Stimulated activated CD4-positive, alpha-beta T cell treated with anti-CD3 and anti-CD28 coated beads, Interleukin-12 subunit alpha, Interleukin-12 subunit beta, amount 100 ng/mL, for 4 hours (primary cell): ENCODE results near the gene KMO.

Experiments used
- DNase-seq: peaks from one replicate; pipeline ENCODE4 v3.0.0-alpha.2; 2020

The KMO gene

DNA sequence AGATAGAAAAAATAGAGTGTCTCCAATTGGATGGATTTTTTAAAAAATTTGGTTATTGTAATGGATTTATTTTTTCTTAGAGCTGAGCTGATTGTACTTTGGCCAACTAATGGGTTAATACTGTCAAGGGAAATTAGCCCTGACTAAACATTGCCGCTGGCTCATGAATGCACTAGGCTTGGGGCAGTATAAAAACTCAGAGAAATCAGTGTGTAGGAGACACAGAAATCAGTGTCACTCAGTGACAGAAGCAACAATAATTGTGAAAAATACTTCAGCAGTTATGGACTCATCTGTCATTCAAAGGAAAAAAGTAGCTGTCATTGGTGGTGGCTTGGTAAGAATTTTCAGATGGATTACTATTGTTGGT is at the start of gene KMO:
KMO (plus strand) TSS at position 217 of the 370 bp plus-strand sequence; CDS start at position 284, 67 bp downstream.
- no peak for DNase-seq

DNA sequence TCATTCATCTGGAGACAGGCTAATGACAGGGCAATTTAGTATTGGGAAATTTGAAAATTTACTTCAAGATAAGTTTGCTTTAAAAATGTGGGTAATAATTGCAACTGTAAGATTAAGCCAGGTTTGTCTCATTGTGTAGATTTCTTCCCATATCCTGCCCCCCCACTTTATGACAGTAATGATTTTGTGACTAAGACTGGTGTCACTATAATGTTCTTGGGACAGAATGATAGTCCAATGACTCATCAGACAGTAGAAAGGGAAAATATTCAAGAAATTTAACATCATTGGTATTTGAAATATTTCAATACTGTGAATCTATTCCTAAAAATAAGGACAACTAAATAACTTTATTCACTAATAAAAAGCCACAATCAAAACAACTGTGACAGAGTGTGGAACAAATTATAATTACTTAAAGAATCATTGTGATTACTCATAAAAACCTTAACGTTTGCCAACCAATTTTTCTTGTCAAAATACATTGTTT is 49.4 kb upstream of the KMO start:
- DNase-seq: no peak

DNA sequence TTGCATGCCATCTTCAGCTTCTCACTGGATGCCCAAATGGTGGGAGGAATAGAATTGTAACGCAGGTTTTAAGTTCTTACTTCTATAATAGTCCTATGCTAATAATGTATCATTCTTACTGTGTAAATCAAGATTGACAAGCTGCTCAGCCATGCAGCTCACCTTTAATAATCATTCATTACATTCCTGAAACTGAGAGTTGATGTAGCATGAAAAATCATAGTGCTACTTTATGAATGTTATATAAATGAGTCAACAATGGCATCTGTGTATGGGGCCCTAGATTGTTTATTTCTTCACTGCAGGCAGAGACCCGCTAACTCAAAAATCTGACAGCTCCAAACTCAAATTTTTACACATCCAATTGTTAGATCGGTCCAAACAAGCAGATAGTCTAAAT is 47.0 kb upstream of the KMO start:
- DNase-seq: no peak

DNA sequence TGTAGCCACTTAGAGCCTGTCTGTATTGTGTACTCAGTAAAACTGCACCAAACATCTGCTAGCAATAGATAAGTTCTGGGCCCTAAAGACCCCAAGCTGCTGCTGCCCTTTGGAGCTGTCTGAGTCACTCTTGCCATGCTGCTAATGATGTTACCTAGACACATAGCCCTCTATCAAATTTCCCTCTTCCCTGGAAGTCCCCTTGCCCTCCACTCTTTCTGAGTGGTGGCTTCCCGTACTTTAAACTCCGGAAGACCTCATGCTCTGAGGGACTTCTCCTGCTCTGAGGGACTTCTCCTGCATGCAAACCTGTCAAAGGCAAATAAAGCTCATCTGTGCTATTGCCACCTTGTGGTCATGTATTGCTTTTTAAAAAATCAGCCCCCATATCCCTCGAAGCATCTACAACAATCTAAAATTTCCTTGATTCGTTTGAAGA is 46.6 kb upstream of the KMO start:
- DNase-seq: no peak

DNA sequence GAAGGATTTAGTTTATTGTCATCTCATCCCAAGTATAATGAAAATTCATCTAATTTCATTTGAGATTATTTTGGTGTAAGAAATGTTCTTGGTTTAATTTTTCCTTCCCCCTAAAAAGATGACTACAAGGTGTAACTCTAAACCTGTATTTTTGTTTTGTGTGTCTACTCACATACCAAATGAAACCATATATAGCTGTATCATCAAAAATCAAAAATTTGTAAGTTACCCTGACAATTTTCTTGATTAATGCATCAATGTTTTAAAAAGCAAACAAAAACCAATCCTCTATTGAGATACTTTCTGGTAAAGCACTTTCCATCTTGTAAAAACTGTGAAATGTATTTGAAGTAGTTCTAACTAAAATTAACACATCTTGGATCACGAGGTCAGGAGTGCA is 43.4 kb upstream of the KMO start:
- no peak for DNase-seq

DNA sequence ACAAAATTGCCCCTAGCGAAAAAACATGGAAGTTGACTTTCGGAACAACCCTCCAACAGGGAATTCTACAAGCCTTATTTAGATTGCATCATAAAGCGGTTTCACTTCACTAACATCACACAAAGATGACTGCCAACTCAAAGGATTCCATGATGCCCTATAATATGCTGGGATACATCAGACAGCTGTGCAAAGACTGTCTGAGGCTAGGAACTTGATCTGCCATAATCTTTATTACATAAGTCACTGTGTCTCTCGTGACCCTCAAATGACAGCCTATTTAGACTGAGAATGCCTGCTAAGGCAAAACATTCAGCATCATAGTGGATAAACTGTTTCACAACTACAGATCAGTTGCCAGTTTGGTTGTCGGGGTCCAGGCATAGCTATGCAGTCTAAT is 36.4 kb upstream of the KMO start:
- no peak for DNase-seq

DNA sequence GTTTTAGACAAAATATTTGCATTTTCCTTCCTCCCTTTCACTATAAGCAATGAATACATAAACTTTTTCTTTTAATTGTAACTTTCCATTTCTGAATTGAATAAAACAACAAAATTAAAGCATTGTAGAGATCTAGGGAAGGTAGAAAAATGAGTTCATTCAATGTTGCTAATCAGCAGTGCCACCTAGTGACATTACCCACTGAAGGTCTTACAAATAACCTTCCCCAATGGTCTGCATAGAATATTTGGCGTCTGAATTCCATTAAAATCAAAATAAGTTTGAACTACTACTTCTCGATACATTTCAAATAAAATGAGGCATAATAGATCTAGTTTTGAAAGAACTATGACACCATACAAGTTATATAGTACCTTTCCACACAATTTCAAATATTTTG is 32.3 kb upstream of the KMO start:
- DNase-seq: no peak

DNA sequence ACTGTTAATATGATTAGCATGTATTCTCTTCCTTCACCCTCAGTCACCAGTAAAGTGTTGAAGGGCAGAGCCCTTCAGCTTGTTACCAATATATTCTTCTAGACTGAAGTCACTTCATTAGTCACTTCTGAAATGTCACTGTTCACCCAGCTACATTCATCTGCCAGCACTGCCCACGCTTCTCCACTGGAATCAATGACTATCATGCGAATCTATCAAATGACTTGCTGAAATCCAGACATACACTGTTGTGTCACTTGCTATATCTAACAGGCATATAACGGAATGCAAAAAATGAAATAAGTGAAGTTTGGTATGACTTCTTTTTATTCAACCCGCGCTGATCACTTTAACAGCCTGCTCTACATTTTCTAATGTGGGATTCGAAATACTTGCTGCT is 28.7 kb upstream of the KMO start:
- no peak for DNase-seq

DNA sequence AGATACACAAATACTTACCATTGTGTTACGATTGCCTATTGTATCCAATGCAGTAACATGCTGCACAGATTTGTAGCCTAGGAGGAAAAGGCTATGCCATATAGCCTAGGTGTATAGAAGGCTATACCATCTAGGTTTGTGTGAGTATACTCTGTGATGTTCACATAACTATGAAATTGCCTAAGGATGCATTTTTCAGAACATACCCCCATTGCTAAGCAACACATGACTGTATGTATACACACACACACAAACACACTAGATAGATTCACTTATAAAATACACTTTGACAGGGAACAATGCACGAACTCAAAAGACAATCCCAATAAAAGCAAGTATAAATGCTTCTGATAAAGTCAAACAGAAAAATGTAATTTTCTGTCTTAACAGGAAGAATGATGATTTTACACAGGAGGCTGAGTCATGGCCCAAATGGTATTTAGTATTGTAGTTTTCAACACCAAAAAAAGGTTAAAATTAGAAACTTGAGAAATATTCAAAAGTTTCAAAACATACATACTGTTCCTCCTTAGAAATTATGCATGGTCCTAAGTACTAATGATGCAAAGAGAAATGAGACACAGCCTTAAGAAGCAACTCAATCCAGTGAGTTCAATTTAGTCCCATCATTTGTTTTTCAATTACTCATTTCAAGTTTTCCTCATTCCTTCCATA is 24.9 kb upstream of the KMO start:
- DNase-seq: no peak

DNA sequence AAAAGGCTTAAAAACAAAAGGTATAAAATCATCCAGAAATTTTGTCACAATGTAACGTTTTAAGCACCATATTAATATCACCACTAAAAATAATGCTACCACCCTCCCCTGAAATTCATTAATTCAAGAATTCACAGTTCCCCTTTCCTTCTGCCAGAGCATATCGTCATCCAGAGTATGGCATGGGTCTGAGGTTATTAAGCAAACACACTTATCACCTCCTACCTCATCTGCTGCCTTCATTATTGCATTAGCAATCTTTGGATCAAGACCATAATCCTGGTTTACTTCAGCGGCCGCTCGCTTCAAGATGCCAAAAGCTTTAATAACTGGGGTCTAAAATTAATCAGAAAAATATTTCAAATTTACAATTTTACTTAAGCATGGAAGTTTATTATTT is 18.8 kb upstream of the KMO start:
- DNase-seq: no peak

DNA sequence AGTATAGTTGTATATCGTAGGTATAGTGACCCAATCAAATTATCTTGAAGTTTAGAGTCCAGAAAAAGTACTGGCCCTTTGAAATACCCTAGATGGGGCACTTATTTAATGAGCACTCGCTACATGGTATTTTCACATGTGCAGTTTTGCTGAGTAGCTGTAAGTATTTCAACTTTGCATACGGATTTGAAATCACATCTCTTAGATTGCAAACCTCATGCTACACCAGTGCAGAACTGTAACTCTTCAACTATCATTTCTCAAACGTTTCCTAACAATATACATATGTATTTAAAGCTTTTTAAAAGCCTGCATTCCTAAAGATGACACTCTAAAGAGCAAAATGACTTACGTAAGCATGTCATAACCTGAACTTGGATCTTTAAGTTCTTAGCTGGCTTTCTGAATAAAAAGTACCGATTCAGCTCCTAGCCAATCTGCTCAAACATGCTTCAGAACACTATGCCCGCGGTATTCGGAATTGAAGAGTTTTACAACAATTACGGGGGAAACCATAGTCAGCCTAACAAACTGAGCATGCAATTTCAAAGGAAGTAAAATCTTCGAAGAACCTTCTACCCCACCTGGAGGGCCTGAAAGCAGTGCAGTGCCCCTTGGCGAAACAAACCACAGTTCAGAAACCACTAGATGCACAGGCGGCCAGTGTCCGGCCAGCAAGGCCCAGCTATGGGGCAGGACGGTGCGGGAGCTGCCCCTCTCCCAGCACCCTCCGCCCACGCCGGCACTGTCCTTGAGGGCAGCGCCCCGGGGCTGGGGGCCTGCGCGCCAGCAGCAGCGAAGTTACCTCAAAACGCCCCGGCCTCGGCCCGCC is 13.5 kb upstream of the KMO start:
- DNase-seq: peak; percentile 28

DNA sequence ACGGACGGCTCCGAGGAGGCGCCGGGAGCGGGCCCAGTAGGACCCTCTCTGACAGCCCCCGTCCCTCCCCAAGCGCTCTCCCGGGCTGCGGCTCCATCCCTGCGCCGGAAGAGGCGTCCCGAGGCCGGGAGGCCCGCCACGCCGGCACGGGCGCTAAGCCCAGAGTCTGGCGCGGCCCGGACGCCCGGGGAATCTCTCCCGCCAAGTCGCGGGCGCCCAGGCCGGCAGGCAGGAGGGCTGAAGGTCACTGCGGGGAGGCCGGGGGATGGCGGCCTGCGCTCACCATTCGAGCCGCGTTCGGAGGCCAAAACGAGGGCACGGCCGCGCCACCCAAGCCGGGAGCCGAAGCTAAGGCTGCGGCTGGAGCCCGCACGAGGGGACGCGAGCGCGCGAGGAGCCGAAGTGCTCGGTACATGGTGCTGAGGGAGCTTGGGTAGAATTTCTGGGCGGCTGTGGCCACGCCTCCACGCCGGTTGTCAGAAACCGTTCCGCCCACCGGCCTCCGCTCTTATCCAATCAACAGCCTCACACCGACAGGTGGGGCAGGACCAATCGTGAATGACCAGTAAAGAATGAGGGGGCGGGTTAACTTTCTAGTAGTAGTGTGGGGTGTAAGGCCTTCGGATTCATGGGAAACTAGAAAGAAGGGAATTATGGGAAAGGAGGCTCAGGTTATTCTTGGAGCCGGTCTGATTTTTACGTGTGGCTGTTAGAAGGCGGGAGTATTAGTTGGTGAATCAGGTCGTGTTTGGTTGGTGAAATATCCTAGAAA is 12.7 kb upstream of the KMO start, which contains the start of gene FH:
FH (minus strand) TSS at position 448 of the 772 bp plus-strand sequence; CDS start at position 415, 33 bp downstream.
- peak; percentile 89 for DNase-seq

DNA sequence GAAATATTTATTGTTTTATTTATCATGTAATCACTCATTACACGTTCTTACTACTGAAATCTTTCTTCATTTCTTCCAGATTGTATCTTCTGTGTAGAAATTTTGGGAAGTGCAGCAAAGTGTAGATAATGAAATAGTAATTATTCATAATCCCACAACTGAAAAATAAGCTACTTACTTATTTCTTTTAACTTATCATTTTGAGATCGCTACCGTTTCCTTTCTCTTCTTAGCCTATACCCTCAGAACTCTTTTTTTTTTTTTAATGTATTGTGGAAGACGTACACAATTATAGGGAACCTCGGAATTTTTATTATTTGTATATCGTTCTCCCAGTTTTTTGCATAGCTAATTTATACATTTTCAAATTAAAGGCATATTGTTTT is 12.1 kb upstream of the KMO start:
- no peak for DNase-seq

DNA sequence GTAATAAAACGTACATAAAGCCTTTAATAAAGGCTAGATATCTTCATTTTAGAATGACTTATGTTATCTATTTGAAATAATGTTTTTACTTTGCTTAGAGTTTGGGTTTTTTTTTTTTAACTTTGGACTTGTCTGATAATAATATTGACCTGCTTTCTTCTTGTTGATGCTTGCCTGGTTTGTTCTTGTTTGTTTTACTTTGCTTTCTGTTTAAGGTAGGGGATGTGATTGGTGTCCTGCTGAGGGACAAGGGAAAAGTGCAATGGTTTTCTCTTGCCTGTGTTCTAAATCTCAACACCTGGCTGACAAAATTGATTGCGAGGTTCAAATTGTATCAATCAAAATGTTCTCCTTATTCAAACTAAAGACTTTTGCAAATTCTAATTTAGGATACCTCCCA is 10.5 kb upstream of the KMO start:
- DNase-seq: no peak

DNA sequence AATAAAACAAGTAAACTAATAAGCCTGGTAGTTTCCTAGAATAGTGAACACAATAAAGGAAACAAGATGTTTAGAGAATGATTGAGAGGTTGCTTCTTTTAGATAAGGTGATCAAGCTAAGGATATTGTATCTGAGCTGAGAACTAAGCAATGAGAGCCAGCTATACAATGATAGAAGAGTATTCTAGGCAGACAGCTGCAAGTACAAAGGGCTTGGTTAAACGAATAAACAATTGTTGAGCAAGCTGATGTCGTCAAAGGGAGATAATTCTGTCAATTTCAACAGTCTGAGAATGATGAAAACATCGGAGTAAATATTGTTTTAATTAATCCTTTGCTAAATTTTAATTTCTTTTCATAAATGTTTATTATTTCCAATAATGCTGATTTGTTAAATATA is 7.2 kb upstream of the KMO start:
- DNase-seq: no peak

DNA sequence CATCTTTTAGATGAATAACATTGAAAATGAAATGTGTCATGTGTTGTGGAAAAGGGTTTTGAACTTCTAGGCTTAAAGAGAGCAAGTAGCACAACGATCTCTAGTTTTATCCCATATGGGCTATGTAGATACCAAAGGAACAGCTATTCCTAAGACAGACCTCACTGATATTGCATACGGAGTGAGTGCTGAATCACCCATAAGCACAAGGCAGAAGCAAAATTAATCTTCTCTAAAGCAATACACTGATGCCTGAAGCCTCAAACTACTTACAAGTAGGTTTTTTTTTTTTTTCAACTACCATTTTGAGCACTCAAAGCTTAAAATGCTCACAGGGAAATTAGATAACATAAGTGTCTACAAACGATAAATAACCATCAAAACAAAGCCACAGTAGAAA is 5.0 kb upstream of the KMO start:
- DNase-seq: no peak

DNA sequence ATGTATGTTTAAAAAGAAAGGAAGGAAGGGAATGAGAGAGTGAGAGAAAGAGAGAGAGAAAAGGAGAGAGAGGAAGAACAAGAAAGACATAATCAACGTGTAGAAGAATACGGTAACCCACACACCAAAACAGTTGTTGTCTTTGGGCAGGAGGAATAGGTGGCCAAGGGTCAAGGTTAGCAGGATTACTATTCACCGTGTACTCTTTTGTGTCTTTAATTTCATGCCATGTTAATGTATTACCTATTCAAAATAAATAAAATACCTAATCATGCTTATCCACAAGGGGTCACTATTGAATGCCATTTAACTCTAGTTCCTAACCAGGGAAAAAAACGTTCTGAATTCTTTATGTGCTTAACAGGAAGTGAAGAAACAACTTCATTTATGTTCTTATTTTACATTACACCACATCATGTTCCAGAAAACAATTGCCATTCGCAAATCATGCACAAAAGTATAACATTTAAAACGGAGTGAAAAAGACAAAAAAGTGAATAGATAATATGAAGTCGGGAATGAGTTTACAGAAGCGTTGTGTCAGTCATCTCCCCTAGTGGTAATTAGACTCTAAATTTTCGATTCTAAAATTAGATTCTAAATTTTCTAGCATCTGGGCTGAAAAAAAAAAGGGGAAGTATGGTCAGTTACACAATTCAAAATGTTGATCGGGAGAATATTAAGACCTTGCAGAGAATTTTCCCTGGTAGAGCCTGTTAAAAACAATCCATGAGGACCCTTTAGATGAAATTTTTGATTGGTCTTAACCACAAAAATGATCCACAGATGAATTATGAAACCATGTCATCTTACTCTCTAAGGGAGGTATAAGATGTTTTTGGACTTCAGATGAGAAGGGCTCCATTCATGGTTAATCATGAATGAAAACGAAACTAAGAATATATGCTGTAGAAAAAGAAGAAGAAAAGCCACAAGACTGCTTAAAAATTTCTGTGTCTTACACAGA is 700 bp upstream of the KMO start:
- DNase-seq: no peak

DNA sequence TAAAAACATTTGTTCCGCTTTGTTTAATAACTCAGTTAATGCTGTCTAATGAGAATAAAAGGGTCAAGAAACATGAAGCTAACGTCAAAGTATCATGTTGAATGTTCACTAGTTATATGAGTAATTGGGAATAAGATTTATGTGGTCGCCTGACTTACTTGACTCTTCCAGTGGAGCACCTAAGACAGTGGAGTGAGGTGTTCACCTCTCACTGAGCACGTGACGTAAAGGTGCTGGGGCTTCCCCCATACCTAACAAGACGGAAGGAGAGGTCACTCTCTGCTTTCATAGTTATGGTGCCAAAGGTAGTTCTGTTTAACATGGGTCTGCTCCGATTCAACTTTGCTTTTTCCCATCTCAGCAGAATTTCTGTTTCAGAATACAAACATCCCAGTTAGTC is 686 bp downstream of the KMO start:
- DNase-seq: no peak

DNA sequence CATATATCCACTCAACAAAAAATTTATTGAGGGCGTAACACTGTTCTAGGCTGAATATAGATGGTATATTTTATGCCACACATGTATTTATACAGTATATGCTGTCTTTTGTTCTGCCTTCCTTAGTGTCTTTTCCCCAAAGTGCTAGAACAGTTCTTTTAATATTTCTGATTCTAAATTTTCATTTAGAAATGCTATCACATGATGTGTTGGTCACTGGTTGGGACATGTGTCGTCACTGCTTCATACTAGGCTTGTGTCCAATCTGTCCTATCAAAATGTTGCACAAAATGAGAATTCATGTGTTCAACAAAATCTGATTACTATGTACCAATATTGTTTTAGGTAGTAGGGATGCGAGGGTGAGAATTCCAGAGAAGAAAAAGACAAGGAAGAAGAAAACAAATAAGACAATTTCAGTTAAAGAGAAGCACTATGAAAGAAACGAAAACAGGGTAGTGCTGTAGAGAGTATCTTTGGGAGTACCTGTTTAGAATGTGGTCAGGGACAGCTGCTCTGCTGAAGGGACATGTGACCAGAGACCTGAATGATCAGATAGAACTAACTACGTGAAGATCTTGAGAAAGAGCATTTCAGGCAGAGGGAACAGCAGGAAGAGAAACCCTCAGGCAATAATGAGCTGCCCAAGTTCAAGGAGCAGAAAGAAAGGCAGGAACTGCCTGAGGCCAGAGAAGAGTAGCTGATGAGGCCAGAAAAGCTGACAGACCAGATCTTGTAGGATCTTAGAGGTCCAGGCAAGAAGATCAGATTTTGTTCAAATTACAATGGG is 1.3 kb downstream of the KMO start:
- DNase-seq: no peak

DNA sequence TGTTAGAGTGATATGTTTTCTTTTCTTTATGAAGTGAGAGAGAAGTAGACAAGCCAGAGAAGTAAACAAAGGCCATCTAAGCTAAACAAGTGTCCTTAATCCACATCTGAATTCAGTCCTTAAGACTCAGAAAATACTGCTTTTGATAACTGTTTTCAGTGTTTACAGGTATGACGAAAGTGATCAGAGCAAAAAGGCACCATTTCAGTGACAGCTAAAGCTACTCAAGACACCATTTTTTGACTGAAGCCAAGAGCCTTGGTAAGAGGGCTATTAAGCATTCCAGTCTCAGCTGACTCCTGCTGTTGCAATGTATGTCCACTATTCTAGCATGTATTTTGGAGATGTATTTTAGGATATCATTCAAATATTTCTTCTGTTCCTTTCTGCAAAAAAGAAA is 4.1 kb downstream of the KMO start:
- DNase-seq: no peak

DNA sequence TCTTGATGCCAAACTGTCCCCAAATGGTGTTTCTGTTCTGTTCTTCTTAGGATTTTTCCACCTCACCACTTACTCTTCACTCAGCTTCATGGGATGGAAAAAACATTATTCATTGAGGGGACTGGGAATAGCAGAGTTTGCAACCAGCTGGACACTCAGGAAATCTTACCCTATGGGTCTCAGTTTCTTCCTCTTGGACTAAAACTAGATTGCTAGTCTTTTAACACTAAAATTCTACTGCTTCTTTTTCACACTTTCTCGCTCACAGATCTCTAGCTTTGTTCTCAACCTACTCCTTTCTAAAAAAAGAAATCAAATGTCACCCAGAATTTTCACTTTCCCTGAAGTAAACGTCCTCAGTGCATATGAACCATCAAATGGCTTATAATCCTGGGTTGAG is 4.8 kb downstream of the KMO start:
- no peak for DNase-seq
